Neural crest cell (in vitro differentiated cells): ENCODE results near the gene SLC51A. TPM values are rescaled to one million over a fixed set of nuclear protein-coding genes. Genes with fewer than 3 reads are reported as not detected.

Experiments used
- DNase-seq: peaks from one replicate; pipeline ENCODE4 v3.0.0; 2021; ENCODE audit warnings: low read depth, mixed read lengths, low spot score
- H3K27ac Mint-ChIP-seq: one replicate; pipeline ENCODE4 v1.8.0; 2021; ENCODE audit warnings: mild to moderate bottlenecking, mixed read lengths; ENCODE audit not compliant: unreplicated experiment
- H3K27me3 Mint-ChIP-seq: 2 replicates; pipeline ENCODE4 v1.8.0; 2021; ENCODE audit warnings: low read depth, mild to moderate bottlenecking, mixed read lengths
- H3K36me3 Mint-ChIP-seq: 2 replicates; pipeline ENCODE4 v1.8.0; 2021; ENCODE audit warnings: low read depth, mild to moderate bottlenecking, mixed read lengths
- H3K4me1 Mint-ChIP-seq: 2 replicates; pipeline ENCODE4 v1.8.0; 2021; ENCODE audit warnings: mixed read lengths
- H3K4me3 Mint-ChIP-seq: one replicate; pipeline ENCODE4 v1.8.0; 2021; ENCODE audit warnings: mild to moderate bottlenecking, mixed read lengths
- H3K9me3 Mint-ChIP-seq: 2 replicates; pipeline ENCODE4 v1.8.0; 2021; ENCODE audit warnings: mixed read lengths
- CTCF ChIP-seq: fragments of 200-600 bp; sonication (generic); conservative IDR thresholded peaks from 2 replicates; pipeline ENCODE4 v1.5.0; 2021; ENCODE audit warnings: antibody characterized with exemption, mild to moderate bottlenecking
- total RNA-seq: library from RNA; stranded (reverse); gene quantifications from 2 replicates; pipeline ENCODE4 v1.2.1, GENCODE V29; 2021

The SLC51A gene
- total RNA-seq, 1 donor from 2014 or later = not detected

GRCh38 chr3:196273655-196274054 is 57.3 kb downstream of the SLC51A start:
- Mint-ChIP-seq H3K4me3 (no peak overlapping the region), H3K27me3 (no peaks in the 10 kb centered on the region), H3K9me3 (no peaks in the 10 kb centered on the region), H3K4me1 (peaks cover 4% of the 10 kb centered on the region), H3K36me3 (peaks cover 17% of the 10 kb centered on the region), H3K27ac (no peak overlapping the region)
- no peak for DNase-seq
- TF ChIP-seq CTCF = no peak

GRCh38 chr3:196274585-196274984 is 58.3 kb downstream of the SLC51A start:
- no peak overlapping the region for H3K27ac Mint-ChIP-seq

GRCh38 chr3:196275126-196275525 is 58.8 kb downstream of the SLC51A start:
- Mint-ChIP-seq H3K27ac (peak overlapping the region; percentile 3), H3K9me3 (no peaks in the 10 kb centered on the region), H3K4me1 (peaks cover 10% of the 10 kb centered on the region), H3K36me3 (peaks cover 13% of the 10 kb centered on the region), H3K4me3 (no peak overlapping the region), H3K27me3 (no peaks in the 10 kb centered on the region)
- no peak for DNase-seq
- TF ChIP-seq CTCF = no peak

More at GRCh38 chr3:196274585-196274984, 58.3 kb downstream of the SLC51A start:
- no peak for TF ChIP-seq CTCF
- no peak for DNase-seq
- Mint-ChIP-seq H3K4me3 (no peak overlapping the region), H3K4me1 (peaks cover 10% of the 10 kb centered on the region), H3K36me3 (peaks cover 13% of the 10 kb centered on the region), H3K9me3 (no peaks in the 10 kb centered on the region), H3K27me3 (no peaks in the 10 kb centered on the region)

GRCh38 chr3:196280689-196281440 is 64.5 kb downstream of the SLC51A start:
- no peak overlapping the region for H3K27ac Mint-ChIP-seq
- no peaks in the 10 kb centered on the region for H3K27me3 Mint-ChIP-seq
- H3K4me3 Mint-ChIP-seq = no peak overlapping the region
- H3K9me3 Mint-ChIP-seq = no peaks in the 10 kb centered on the region
- no peaks in the 10 kb centered on the region for H3K36me3 Mint-ChIP-seq
- peaks cover 14% of the 10 kb centered on the region for H3K4me1 Mint-ChIP-seq
- no peak for TF ChIP-seq CTCF
- no peak for DNase-seq

- peaks cover 24% of the 10 kb centered on the region for H3K4me1 Mint-ChIP-seq
- DNase-seq = no peak
- no peaks in the 10 kb centered on the region for H3K27me3 Mint-ChIP-seq
- no peaks in the 10 kb centered on the region for H3K36me3 Mint-ChIP-seq
- H3K9me3 Mint-ChIP-seq = no peaks in the 10 kb centered on the region
- no peak overlapping the region for H3K4me3 Mint-ChIP-seq
- no peak for TF ChIP-seq CTCF
- H3K27ac Mint-ChIP-seq = no peak overlapping the region
Observed at GRCh38 chr3:196281962-196282361, 65.6 kb downstream of the SLC51A start.

Other genes starting within 250 kb of the SLC51A start
- gene TFRC, start 134.4 kb upstream of the SLC51A start, total RNA-seq = 81.2 and 84.4 TPM in 2 replicates
- gene ZDHHC19, start 5.1 kb upstream of the SLC51A start, total RNA-seq = not detected in 2 replicates
- gene PCYT1A, start 71.2 kb downstream of the SLC51A start, total RNA-seq = 30.2 and 31.0 TPM in 2 replicates
- gene DYNLT2B, start 101.7 kb downstream of the SLC51A start, total RNA-seq = 42.9 and 44.1 TPM in 2 replicates
- not detected in 2 replicates for gene TM4SF19, start 121.9 kb downstream of the SLC51A start, total RNA-seq
- gene UBXN7, start 215.9 kb downstream of the SLC51A start, total RNA-seq = 82.7 and 97.9 TPM in 2 replicates